CD4-positive, alpha-beta T cell (primary cell): Measurements from ENCODE around the gene STX11. TPM values are rescaled to one million over a fixed set of nuclear protein-coding genes. Genes with fewer than 3 reads are reported as not detected.
A peak's percentile ranks its signal among the peaks of the same experiment; 100 is the strongest.

Experiments used
- ATAC-seq: fragments of 200-7000 bp; cut with Tn5 transposase; one replicate; pipeline ENCODE4 v1.10.0; 2022; ENCODE audit warnings: mild to moderate bottlenecking; ENCODE audit not compliant: poor library complexity
- CTCF ChIA-PET: fragments of 350-600 bp; sonication (Branson Sonifier 250); formaldehyde crosslinking; loops from one replicate; lab custom pipeline; 2021; ENCODE audit warnings: antibody characterized with exemption, inconsistent platforms; lab: Charles Lee
- POLR2A ChIA-PET: fragments of 350-600 bp; sonication (Branson Sonifier 250); formaldehyde crosslinking; loops from one replicate; lab custom pipeline; 2021; ENCODE audit warnings: antibody characterized with exemption, inconsistent platforms; lab: Charles Lee
- DNase-seq, 14 experiments: peaks; one replicate each; pipeline ENCODE4 v3.0.0-alpha.2; 2013 to 2020; ENCODE audit warnings: mixed read lengths in 2 of 14
- H3K27ac ChIP-seq, 2 donors: one replicate each; pipeline versions ENCODE4 v1.5.1 to v1.7.0; 2013; ENCODE audit warnings: low read length in 2 of 2, low read depth in 1 of 2, mild to moderate bottlenecking in 1 of 2
- H3K27me3 ChIP-seq, 2 experiments: 1 replicate in 1 of 2; 2 replicates in 1 of 2; pipeline versions ENCODE4 v1.6.1 to v1.7.0; 2013; ENCODE audit warnings: low read length in 2 of 2, control low read depth in 1 of 2, mild to moderate bottlenecking in 1 of 2, moderate library complexity in 1 of 2; ENCODE audit not compliant: insufficient read depth in 2 of 2, control insufficient read depth in 1 of 2
- H3K36me3 ChIP-seq: one replicate; pipeline ENCODE4 v1.6.1; 2013; ENCODE audit warnings: low read length, control low read depth; ENCODE audit not compliant: insufficient read depth
- H3K4me1 ChIP-seq: one replicate; pipeline ENCODE4 v1.6.1; 2013; ENCODE audit warnings: low read length, control low read depth; ENCODE audit not compliant: insufficient read depth
- H3K4me3 ChIP-seq: one replicate; pipeline ENCODE4 v1.5.1; 2013; ENCODE audit warnings: mild to moderate bottlenecking, low read length, moderate library complexity
- H3K9me3 ChIP-seq, 2 experiments: 1 replicate in 1 of 2; 2 replicates in 1 of 2; pipeline versions ENCODE4 v1.6.1 to v1.7.0; 2013; ENCODE audit warnings: low read length in 2 of 2, mild to moderate bottlenecking in 2 of 2, control low read depth in 1 of 2, moderate library complexity in 1 of 2; ENCODE audit not compliant: control insufficient read depth in 1 of 2, insufficient read depth in 1 of 2
- H3K27ac Mint-ChIP-seq: one replicate; pipeline ENCODE4 v1.8.0; 2020; ENCODE audit warnings: mixed read lengths
- H3K27me3 Mint-ChIP-seq: one replicate; pipeline ENCODE4 v1.8.0; 2021; ENCODE audit warnings: mixed read lengths
- H3K36me3 Mint-ChIP-seq: one replicate; pipeline ENCODE4 v1.8.0; 2021; ENCODE audit warnings: low read depth, mixed read lengths
- H3K4me1 Mint-ChIP-seq: one replicate; pipeline ENCODE4 v1.8.0; 2021; ENCODE audit warnings: low read depth, mixed read lengths
- H3K4me3 Mint-ChIP-seq: one replicate; pipeline ENCODE4 v1.8.0; 2020; ENCODE audit warnings: mild to moderate bottlenecking, mixed read lengths
- H3K9me3 Mint-ChIP-seq: one replicate; pipeline ENCODE4 v1.8.0; 2020; ENCODE audit warnings: mixed read lengths
- CTCF ChIP-seq: fragments of 200-600 bp; IDR thresholded peaks from one replicate; pipeline ENCODE4 v1.8.0; 2022; ENCODE audit warnings: antibody characterized with exemption, mild to moderate bottlenecking
- intact Hi-C, 2 experiments: fragments of 100-400 bp; cut with DNase I in 1 of 2; cut with micrococcal nuclease in 1 of 2; formaldehyde crosslinking; loops; one replicate each; pipeline versions ENCODE4 v1.15.1 to v1.9.0; 2023 to 2025; cut with DNase I, micrococcal nuclease
- total RNA-seq, 174 experiments: library from RNA in 2 of 174; stranded (reverse) in 2 of 174; gene quantifications; one replicate each; pipeline ENCODE4 v1.2.3 and lab custom pipeline; 2021 to 2026

Gene STX11
- total RNA-seq, 2 experiments from 2014 or later, result 16.1 to 16.8 TPM

GRCh38 chr6:144185133-144185836 lies 35.0 kb downstream of the STX11 start:
- no peak overlapping the region for H3K4me3 Mint-ChIP-seq
- no peaks in the 10 kb centered on the region for H3K9me3 Mint-ChIP-seq
- peaks cover 17% of the 10 kb centered on the region for H3K36me3 ChIP-seq
- intact Hi-C loops, result no loop called here
- DNase-seq, result no peak
- POLR2A ChIA-PET, result no interaction called here
- H3K27ac ChIP-seq, result no peak overlapping the region
- H3K4me1 Mint-ChIP-seq, result peaks cover 11% of the 10 kb centered on the region
- no peak overlapping the region for H3K4me3 ChIP-seq
- no peaks in the 10 kb centered on the region for H3K4me1 ChIP-seq
- no peaks in the 10 kb centered on the region for H3K27me3 Mint-ChIP-seq
- peaks cover 6% of the 10 kb centered on the region for H3K36me3 Mint-ChIP-seq
- H3K27me3 ChIP-seq, result no peaks in the 10 kb centered on the region
- CTCF ChIA-PET, result no interaction called here
- no peak for TF ChIP-seq CTCF
- ATAC-seq, result no peak
- H3K27ac Mint-ChIP-seq, result no peak overlapping the region
- peaks cover 0 to 11% of the 10 kb centered on the region in 2 experiments for H3K9me3 ChIP-seq

GRCh38 chr6:144186817-144187625 lies 36.7 kb downstream of the STX11 start:
- Histone ChIP-seq H3K27me3 (no peaks in the 10 kb centered on the region), H3K36me3 (peaks cover 17% of the 10 kb centered on the region), H3K4me1 (no peaks in the 10 kb centered on the region), H3K9me3 (peaks cover 0 to 11% of the 10 kb centered on the region in 2 experiments), H3K4me3 (no peak overlapping the region), H3K27ac (no peak overlapping the region)
- ATAC-seq, result no peak
- Mint-ChIP-seq H3K36me3 (peaks cover 6% of the 10 kb centered on the region), H3K9me3 (no peaks in the 10 kb centered on the region), H3K4me1 (peaks cover 5% of the 10 kb centered on the region), H3K27me3 (no peaks in the 10 kb centered on the region), H3K27ac (no peak overlapping the region), H3K4me3 (no peak overlapping the region)
- no peak for TF ChIP-seq CTCF
- intact Hi-C loops, result no loop called here
- POLR2A ChIA-PET, result interaction anchor here (0.8 kb wide), 1 partner anchor 862 kb away, joined by 4 read pairs; no protein-coding TSS in a partner anchor
- peak in 1 of 14 experiments; percentile 19 for DNase-seq
- CTCF ChIA-PET, result no interaction called here

GRCh38 chr6:144189351-144189750 lies 39.0 kb downstream of the STX11 start:
- ChIA-PET POLR2A (no interaction called here), CTCF (no interaction called here)
- peaks cover 0 to 11% of the 10 kb centered on the region in 2 experiments for H3K9me3 ChIP-seq
- H3K27ac ChIP-seq, result no peak overlapping the region
- peaks cover 6% of the 10 kb centered on the region for H3K36me3 Mint-ChIP-seq
- H3K4me1 Mint-ChIP-seq, result no peaks in the 10 kb centered on the region
- DNase-seq, result no peak
- no peaks in the 10 kb centered on the region for H3K9me3 Mint-ChIP-seq
- H3K27me3 Mint-ChIP-seq, result no peaks in the 10 kb centered on the region
- no peak overlapping the region for H3K27ac Mint-ChIP-seq
- H3K27me3 ChIP-seq, result no peaks in the 10 kb centered on the region
- intact Hi-C loops, result no loop called here
- no peak overlapping the region for H3K4me3 ChIP-seq
- peaks cover 17% of the 10 kb centered on the region for H3K36me3 ChIP-seq
- H3K4me3 Mint-ChIP-seq, result no peak overlapping the region
- ATAC-seq, result no peak
- TF ChIP-seq CTCF, result no peak
- no peaks in the 10 kb centered on the region for H3K4me1 ChIP-seq
